ENCODE measurements around the gene LIMS2.

Gene LIMS2

GRCh38 chr2:127675331-127676261 lies at the start of gene LIMS2:
Gene LIMS2 (minus strand): TSS chr2:127675530. CDS start chr2:127675024, 506 bp downstream.
- in situ Hi-C loops (cut with MboI; ENCODE audit: low sequenced_read_pairs) = no loop called here

- in situ Hi-C loops (cut with MboI; ENCODE audit: low sequenced_read_pairs) = no loop called here
These were observed 47.5 kb upstream of the LIMS2 start for GRCh38 chr2:127722807-127723206.

DNA sequence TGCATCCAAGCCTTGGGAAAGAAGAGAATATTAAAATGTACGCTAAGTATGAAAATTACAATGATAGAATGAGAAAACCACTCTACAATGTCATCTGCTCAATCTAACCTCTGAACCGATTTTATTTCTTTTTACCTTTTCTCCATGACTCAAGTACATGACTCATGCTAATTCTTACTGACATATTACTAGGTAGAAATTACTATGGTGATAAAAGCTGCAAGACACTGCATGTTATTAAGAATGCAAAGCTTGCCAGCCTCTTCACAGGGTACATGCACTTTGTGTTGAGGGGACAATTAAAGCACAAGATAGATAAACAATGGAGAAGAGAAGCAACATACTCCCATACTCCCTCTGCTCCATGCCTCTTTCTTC lies 46.6 kb upstream of the LIMS2 start:
- in situ Hi-C loops (cut with MboI; ENCODE audit: low sequenced_read_pairs) = no loop called here

DNA sequence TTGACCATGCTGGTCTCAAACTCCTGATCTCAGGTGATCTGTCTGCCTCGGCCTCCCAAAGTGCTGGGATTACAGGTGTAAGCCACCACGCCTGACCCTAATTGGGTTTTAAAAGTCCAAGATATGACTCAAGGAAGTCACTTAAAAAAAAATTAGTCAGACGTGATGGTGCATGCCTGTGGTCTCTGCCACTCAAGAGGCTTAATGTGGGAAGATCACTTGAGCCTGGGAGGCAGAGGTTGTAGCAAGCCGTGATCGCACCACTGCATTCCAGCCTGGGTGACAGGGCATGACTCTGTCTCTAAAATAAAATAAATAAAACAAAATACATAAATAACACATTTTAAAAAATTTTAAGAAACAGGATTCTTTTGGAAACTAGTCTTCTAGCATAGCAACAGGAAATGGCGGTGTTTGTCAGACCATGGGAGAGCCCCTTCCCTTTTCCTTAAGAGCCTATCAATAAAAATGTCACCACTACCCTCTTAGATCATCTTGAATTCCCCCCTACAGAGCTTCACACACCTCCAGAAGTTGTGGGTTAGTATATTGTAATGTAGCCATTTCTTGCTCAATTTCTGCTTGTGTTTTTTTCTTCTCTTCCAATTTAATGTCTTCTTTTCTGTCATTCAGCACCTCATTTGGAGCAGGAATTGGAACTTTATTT lies 46.1 kb upstream of the LIMS2 start:
- in situ Hi-C loops (cut with MboI; ENCODE audit: low sequenced_read_pairs) = no loop called here

- in situ Hi-C loops (cut with MboI; ENCODE audit: low sequenced_read_pairs) = no loop called here
These were observed 44.2 kb upstream of the LIMS2 start for GRCh38 chr2:127719301-127720218.

DNA sequence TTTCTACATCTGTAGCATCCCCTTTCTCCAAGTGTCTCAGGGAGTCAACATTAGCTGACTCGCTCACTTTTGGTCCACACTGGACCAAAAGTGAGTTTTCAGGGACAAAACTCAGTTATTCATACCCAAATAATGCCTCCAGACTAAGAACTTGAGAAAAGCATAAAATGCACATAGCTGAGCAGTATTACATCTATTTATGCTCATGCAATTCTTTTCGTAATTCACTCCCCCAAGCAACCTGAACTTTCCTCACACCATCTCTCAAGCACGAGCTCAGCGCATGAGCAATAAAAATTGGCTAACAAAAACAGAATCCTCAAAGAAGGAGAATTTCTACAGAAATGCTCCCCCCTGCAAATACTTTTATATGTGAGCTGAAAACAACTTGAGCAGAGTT lies 42.9 kb upstream of the LIMS2 start:
- in situ Hi-C loops (cut with MboI; ENCODE audit: low sequenced_read_pairs) = no loop called here

- in situ Hi-C loops (cut with MboI; ENCODE audit: low sequenced_read_pairs) = no loop called here
These were observed 40.6 kb upstream of the LIMS2 start for GRCh38 chr2:127715778-127716449.

DNA sequence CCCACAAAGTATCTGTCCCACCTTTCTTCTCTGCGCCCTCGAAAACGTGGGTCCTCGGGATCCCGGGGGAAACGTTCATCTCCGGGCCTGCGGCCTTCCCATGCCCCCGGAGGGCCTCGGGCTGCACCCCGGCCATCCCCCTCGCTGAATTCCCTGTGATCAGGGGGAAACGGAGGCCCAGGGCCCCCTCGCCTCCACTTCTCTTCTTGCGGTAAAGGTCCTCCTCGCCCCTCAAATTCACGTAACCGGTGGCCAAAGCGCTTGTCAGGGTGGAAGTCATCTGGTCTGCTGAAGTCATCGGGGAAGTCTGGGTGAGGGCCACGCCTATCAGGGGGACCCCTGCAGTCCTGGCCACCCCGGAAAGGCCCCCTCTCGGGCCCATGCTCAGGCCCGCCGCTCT lies 38.2 kb upstream of the LIMS2 start:
- in situ Hi-C loops (cut with MboI; ENCODE audit: low sequenced_read_pairs) = no loop called here

- in situ Hi-C loops (cut with MboI; ENCODE audit: low sequenced_read_pairs) = no loop called here
These were observed 37.7 kb upstream of the LIMS2 start for GRCh38 chr2:127712999-127713398.

DNA sequence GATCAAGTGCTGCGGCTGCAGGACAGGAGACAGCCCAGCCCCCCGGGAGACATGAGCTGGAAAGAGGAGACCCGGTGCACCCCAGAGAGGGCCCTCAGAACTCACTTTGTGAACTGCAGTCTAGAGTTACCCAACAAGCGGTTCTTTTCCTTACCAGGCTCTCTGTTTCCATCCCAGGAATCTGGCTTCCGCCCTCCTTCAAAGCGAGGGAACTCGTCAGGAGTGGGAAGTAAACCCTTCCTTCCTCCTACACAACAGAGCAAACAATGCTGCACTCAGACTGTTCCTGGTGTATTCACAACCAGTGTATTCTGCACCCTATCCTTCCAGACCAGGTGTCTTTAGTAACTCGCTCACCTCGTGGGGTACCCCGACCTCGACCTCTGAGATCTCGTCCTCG lies 34.0 kb upstream of the LIMS2 start:
- in situ Hi-C loops (cut with MboI; ENCODE audit: low sequenced_read_pairs) = no loop called here

DNA sequence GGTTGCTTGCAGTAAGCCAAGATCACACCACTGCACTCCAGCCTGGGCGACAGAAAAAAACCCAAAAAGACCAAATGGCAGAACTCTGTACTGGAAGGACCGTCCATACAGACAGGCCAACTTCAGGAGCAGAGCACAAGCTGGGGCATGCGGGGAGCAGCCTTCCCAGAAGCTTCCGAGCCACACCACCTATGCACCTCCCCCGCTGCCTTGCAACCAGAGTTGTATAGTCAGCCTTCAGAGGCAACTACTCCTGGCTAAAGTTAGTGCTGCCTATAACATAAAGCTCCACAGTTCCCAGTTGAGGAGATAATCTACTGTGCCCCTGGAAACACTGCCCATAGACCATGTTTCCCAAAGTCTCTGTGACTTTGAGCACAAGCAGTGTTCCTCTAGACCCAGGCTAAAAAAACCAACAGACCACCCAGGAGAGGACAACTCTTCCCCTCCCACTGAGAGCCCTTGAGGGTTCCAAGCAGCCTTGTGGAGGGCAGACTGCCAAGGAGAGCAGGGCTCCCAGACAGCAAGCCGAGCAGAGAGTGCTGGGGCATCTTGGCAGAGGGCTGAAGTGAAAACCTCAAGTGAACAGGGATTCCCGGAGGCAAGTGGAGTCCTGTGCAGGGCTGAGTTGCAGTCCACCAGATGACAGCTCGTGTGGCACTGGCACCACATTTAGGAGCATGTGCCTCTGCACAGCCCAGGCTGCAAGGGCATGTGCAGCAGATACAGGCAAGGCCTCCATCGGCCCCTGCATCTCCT lies 32.7 kb upstream of the LIMS2 start:
- in situ Hi-C loops (cut with MboI; ENCODE audit: low sequenced_read_pairs) = no loop called here

- in situ Hi-C loops (cut with MboI; ENCODE audit: low sequenced_read_pairs) = no loop called here
These were observed 31.1 kb upstream of the LIMS2 start for GRCh38 chr2:127706215-127706990.

GRCh38 chr2:127705391-127706065 lies 30.2 kb upstream of the LIMS2 start:
- in situ Hi-C loops (cut with MboI; ENCODE audit: low sequenced_read_pairs) = no loop called here

GRCh38 chr2:127704641-127705390 lies 29.5 kb upstream of the LIMS2 start:
- in situ Hi-C loops (cut with MboI; ENCODE audit: low sequenced_read_pairs) = no loop called here

GRCh38 chr2:127703282-127703681 lies 28.0 kb upstream of the LIMS2 start:
- in situ Hi-C loops (cut with MboI; ENCODE audit: low sequenced_read_pairs) = no loop called here

DNA sequence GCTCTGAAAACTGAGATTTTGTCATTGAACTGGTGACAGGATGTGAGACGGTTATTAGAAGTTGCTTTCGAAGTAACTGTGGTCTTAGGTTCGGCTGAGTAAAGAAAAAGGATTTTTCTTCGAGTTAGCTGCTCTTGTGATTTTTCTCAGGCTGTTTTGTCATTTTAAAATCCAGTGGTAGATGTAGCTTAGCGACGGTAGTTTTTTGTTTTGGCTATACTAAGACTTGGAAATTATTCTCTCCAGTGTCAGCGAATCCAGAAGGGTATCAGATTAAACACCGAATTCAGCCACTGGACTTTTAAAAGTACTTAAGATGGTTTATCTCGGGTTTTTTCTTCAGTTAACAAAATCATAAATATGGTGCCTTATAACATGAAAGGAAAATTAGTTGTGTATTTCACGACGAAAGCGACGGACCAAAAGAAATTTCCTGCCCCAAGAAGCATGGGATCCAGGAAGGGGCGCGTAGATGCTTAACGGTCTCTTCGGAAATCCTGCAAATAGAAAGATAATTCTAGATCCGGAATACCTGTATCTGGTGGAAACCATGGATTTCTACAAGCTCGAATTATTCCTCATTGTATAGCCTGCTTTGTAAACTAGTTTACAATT lies 27.2 kb upstream of the LIMS2 start:
- in situ Hi-C loops (cut with MboI; ENCODE audit: low sequenced_read_pairs) = no loop called here

DNA sequence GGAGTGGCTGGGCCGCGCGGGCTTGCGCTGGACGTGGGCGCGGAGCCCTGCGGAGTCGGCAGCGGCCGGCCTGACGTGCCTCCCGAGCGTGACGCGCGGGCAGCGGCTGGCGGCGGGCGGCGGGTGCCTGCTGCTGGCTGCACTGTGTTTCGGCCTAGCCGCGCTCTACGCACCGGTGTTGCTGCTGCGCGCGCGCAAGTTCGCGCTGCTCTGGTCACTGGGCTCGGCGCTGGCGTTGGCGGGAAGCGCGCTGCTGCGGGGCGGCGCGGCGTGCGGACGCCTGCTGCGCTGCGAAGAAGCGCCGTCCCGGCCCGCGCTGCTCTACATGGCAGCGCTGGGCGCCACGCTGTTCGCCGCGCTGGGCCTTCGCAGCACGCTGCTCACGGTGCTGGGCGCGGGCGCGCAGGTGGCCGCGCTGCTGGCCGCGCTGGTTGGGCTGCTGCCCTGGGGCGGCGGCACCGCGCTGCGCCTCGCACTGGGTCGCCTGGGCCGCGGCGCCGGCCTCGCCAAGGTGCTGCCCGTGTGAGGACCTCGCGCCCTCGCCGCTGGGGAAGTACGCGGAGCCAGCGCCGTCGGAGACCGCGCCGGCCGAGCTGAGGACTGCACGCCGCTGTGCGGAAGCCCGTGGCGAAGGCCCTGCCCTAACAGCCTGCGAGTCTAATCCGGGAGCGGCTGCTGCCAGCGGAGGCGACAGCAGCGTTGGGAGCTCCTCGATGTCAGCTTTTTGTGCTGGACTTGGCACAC lies 26.5 kb upstream of the LIMS2 start:
- in situ Hi-C loops (cut with MboI; ENCODE audit: low sequenced_read_pairs) = no loop called here
